GM18499 (cell line): ENCODE data around the gene GNGT2.

ENCODE experiments used
- ATAC-seq: cut with Tn5 transposase; IDR thresholded peaks from one replicate; pipeline ENCODE4 v1.9.1; 2021; ENCODE audit warnings: moderate number of reproducible peaks; ENCODE audit not compliant: insufficient read depth, unreplicated experiment

The GNGT2 gene

DNA sequence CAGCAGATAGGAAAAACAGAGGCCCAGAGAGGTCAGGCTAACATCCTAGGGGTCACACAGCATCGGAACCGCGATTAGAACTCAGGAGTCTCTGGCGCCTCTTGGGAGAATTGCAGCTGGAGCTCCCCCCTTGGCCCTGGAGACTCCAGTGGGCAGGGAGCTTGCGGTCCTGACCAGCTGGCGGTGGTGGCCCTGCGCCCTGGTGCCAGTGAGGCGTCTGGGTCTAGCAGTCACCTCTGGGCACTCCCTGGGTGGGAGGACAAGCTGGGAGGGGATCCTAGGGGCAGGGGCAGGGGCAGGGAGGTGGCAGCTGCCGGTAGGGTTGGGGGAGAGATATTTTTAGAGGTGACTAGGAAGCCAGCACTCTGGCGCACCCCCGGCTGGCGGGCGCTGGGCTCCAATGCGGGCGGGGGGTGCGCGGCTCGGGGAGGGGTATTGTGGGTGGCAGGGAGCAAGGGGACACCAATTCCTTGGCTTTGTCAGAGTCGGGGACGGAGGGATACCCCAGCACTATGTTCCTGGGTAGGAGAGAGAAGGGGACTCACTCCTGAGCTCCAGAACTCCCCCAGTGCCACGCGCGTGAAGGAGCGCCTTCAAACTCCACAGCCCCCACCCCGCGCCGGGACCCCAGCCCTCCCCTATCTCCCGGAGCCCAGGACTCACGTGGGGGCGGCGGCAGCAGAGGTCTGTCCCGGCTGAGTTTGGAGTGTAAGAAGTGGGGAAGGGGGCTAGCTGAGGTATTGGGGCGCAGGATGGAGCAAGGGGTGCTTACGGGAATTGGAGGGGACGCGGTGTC is 19.6 kb upstream of the GNGT2 start:
- no peak for ATAC-seq

GRCh38 chr17:49229076-49229804 is 18.9 kb upstream of the GNGT2 start:
- no peak for ATAC-seq

- no peak for ATAC-seq
Measured at GRCh38 chr17:49227436-49228261, 17.3 kb upstream of the GNGT2 start.

DNA sequence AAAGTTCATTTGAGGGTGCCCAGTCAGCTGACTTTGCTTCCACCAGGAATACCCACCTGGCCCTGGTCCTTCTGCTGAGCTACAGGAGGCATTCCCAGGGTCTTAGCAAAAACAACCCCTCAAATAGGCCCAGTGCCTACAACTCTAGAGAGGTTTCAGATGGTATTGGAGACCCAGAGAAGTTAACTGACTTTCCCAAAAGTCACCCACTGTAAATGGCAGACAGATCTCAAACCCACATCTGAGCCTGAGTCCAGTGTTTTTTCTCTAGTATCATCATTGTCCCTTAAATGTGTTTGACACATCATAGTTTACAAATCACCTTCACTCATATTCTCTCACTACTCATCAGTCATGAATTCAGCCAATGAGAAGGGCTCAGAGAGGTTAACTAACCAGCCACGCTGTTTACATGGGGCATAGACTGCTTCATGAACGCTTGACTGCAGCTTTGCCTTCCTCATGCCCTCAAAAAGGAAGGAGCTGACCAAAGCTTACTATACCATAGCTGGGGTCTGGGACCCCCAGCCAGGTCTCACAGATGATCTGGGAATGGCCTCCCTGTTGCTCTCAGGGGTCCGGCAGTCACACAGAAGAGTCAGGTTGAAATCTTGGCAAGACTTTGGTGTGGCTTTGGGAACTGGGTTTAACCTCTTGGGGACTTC is 16.5 kb upstream of the GNGT2 start:
- ATAC-seq: no peak

DNA sequence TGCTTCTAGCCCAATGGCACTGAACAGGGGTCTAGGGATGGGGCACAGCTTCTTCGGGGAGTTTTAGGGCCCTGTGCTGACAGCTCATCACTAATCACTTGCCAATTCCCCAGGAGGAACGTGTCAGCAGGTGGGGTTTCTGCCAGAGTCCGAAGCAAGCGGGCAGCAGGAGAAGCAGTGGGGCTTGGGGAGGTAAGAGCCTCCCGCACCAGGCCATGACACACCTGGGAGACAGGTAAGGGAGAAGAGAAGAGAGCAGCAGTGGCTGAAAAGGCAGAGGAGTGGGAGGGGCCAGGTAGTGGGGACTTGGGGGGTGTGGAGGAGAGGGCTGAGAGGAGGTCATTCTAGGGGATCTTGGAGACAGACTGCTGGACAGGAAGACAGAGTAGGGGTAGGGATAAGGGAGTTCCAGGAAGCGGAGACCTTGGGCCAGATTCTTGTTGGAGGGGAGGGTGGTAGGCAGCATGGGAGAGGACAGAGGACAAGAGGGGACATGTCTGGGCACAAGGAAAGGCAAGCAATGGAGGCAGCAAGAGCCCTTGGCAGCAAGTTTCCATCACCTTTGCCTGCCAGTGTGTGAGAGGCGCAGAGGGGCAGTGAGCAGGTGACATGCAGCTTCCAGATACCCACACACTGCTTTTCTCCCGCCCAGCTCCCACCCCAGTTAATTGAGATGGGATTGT is 15.3 kb upstream of the GNGT2 start:
- no peak for ATAC-seq

- no peak for ATAC-seq
Measured at GRCh38 chr17:49224997-49225337, 14.6 kb upstream of the GNGT2 start.

GRCh38 chr17:49224198-49224996 is 14.0 kb upstream of the GNGT2 start:
- ATAC-seq: no peak

DNA sequence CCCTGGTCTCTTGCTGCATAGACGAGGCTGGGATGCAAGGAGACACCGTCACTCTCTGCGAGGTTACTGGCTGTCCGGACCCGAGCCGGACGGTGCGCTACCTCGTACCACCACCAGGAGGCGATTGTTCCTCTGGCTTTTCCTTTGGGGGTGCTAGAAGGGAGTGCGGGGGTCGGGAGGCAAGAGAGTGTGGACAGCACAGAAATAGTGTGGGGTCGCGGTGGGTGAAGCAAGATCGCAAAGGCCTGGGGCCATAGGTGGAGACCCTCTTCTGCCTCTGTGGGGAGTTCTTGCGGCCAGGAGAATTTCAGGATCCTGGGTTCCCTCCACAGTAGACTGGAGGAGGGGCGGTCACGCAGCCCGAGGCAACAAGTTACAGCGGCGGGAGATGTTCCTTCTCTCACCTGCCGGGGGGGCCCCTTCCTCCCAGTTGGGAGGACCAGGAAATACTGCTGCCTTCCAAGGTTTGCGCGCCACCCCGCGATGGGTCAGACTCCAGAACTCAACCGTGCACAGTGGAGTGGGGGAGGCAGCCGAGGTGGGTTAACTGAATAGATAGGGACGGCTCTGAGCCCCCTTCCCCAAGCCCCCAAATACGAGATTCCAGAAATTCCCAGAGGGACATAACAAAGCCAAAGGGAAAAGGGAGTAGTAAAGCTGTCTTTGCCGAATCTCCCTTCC is 13.3 kb upstream of the GNGT2 start:
- ATAC-seq: no peak

DNA sequence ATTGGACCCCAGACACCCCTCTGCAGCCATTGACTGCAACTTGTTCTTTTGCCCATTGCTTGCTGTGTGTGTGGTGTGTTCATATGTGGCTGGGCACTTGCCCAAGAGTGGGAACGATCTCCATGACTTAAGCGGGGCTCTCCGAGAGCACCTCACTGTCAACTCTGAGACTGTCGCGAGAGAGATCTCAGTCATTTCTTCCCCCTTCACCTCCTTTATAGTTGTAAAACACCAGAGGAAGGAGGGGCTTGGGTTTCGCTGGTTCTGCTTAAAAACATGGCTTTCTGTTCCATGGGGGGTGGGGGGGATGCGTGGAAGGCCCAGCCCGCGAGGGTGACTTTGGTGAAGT is 12.8 kb upstream of the GNGT2 start:
- no peak for ATAC-seq

DNA sequence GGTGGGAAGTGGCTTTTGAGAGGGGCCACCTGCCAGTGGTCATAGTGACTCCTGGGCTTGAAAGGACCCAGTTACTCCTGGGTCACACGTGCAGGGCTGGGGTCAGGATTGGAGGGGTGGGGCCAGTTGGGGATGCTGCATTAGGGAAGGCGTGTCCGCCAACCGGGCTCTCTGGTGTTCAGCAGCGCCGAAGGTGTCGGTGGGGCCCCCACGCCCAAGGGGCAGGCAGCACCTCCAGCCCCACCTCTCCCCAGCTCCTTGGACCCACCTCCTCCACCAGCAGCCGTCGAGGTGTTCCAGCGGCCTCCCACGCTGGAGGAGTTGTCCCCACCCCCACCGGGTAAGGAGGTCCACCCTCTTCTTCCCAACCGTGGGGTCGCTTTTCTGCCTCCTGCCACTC is 9.6 kb upstream of the GNGT2 start:
- ATAC-seq: no peak

DNA sequence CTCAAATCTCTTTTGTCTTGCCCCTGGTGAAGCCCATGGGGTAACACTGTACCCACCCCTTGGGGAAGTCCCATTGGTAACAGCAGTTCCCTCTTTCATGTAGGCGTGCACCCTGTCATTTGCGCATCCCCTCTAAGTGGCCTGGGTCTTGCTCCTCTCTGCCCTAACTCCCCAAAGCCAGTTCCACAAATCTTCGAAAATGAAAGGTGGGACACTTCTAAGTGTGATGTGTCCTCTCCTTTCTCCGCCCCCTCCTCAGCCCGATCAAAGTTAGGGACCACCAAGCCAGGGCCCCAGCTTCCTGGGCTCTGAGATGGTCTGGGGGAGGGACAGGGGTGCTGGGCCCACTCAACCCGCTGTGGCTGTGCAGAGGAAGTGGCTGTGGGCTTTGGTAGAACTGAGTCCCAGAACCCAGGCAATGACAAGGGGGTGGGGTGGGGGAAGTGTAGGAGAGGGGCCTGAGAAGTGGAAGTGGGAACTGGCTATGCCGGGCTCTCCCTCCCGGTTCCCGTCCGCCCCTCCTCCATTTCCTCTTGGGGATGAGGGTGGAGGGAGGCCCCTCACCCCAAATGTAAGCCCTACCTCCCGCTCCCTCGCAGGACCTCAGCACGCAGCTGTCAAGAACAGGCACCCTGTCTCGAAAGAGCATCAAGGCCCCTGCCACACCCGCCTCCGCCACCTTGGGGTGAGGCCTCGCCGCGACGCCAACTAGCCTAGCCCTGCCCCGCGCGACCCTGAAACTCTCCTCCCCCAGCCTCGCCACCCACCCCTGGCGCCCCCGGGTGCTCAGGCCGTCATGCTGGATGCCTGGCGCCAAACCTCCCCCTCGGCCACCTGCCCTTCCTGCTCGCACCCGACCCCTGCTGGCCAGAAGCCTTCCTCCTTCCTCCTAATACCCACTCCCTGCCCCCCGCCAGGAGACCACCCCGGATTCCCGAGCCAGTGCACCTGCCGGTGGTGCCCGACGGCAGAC is 8.9 kb upstream of the GNGT2 start:
- no peak for ATAC-seq

- ATAC-seq: no peak
Measured at GRCh38 chr17:49217651-49218413, 7.5 kb upstream of the GNGT2 start.

GRCh38 chr17:49216953-49217650 is 6.7 kb upstream of the GNGT2 start:
- ATAC-seq: no peak

DNA sequence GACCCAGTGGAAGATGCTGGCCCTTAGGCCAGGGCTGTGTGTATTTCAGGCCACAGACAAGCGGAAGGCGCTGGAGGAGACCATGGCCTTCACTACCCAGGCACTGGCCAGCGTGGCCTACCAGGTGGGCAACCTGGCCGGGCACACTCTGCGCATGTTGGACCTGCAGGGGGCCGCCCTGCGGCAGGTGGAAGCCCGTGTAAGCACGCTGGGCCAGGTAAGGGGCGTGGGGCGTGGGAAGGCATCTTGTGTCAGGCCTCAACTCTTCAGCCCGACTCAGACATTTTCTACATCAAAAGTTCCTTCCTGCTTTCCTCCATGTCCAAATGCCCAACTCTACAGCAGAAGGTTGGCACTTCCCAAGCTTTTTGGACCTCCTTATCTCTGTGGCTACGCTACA is 6.1 kb upstream of the GNGT2 start:
- no peak for ATAC-seq

GRCh38 chr17:49214676-49215360 is 4.4 kb upstream of the GNGT2 start:
- ATAC-seq: no peak

- ATAC-seq: no peak
Measured at GRCh38 chr17:49213847-49214246, 3.5 kb upstream of the GNGT2 start.
